NB4 (cell line): ENCODE data around the gene TSHZ2.
A peak's percentile ranks its signal among the peaks of the same experiment; 100 is the strongest.

Experiments
- CTCF ChIP-seq: IDR thresholded peaks from one replicate; pipeline ENCODE4 v1.5.1; 2012; ENCODE audit warnings: low read depth, low read length
- MYC ChIP-seq: IDR thresholded peaks from 2 replicates; pipeline ENCODE4 v1.6.1; 2011; ENCODE audit warnings: low read depth, low read length
- POLR2A ChIP-seq: IDR thresholded peaks from 2 replicates; pipeline ENCODE4 v1.6.1; 2011; ENCODE audit warnings: mild to moderate bottlenecking; ENCODE audit not compliant: insufficient read length; ENCODE audit errors: extremely low read depth

DNA sequence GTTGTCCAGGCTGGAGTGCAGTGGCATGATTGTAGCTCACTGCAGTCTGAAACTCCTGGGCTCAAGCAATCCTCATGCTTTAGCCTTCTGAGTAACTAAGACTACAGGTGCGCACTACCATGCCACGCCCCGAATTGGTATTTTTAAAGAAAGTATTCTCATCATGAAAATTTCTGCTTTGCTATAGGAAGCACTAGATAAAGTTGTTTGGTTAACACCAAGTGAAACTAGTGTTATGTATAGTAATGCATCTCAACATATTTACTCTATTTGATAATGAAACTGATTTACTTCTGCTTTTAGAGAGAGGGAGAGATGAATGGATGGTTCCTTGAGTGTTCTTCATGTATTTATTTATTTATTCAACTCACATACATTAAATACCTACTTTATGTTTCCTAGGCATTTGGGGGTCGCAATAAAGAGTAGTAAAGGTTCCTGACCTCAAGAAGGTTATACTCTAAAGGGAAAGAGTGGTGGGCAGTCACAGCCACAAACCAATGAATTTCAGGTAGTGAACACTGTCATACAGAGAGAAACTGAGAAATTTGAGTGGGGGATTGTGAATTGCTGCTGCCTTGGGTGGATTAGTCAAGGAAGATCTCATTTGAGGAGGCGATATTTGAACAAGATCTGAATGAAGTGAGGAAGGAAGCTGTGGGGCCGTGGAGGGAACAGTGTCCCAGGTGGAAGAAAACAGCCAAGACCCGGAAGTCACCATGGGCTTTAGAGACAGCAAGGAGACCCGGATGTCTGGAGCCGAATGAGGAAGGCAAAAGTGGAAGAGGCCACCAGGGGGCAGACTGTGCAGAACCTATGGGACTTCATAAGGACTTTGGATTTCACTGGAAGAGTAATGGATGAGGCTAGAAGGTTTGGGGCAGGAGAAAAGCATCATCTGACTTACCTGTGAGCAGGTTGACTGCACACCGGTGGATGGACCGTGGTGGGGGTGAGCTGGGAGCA, 185.6 kb downstream of the TSHZ2 start:
- TF ChIP-seq POLR2A (no peak), CTCF (peak; percentile 76), MYC (no peak)
